Thyroid gland (tissue), 4 donors: ENCODE results near the gene LRP6. TPM values are rescaled to one million over a fixed set of nuclear protein-coding genes. Genes with fewer than 3 reads are reported as not detected.

Experiments
- DNase-seq, 2 donors: peaks; one replicate each; pipeline ENCODE4 v3.0.0-alpha.2; 2019
- H3K27ac ChIP-seq, 3 donors: fragments of 200-600 bp; sonication (generic); 1 replicate in 2 of 3; 2 replicates in 1 of 3; pipeline ENCODE4 v1.5.1; 2016 to 2019; ENCODE audit warnings: mild to moderate bottlenecking in 1 of 3, moderate library complexity in 1 of 3
- H3K27me3 ChIP-seq: fragments of 200-600 bp; sonication (generic); one replicate; pipeline ENCODE4 v1.5.1; 2019
- H3K36me3 ChIP-seq, 2 donors: fragments of 200-600 bp; sonication (generic); one replicate each; pipeline ENCODE4 v1.5.1; 2016 to 2019
- H3K4me1 ChIP-seq, 2 donors: fragments of 200-600 bp; sonication (generic); one replicate each; pipeline ENCODE4 v1.5.1; 2017 to 2019
- H3K4me3 ChIP-seq, 3 donors: fragments of 200-600 bp; sonication (generic); replicated peaks in 1 of 3; 1 replicate in 2 of 3; 2 replicates in 1 of 3; pipeline ENCODE4 v1.5.1; 2016; ENCODE audit warnings: mild to moderate bottlenecking in 1 of 3
- H3K9me3 ChIP-seq: fragments of 200-600 bp; sonication (generic); one replicate; pipeline ENCODE4 v1.5.1; 2017
- CTCF ChIP-seq, 6 experiments: fragments of 200-600 bp in 3 of 6; fragments of 450-650 bp in 3 of 6; sonication (generic) in 3 of 6; IDR thresholded peaks; one replicate each; pipeline ENCODE4 v1.5.1; 2016 to 2019; ENCODE audit warnings: antibody characterized with exemption in 6 of 6, mild to moderate bottlenecking in 2 of 6, inconsistent platforms in 1 of 6, moderate library complexity in 1 of 6
- POLR2A ChIP-seq, 2 donors: fragments of 450-650 bp; IDR thresholded peaks; one replicate each; pipeline ENCODE4 v1.6.1; 2017; ENCODE audit warnings: antibody characterized with exemption in 2 of 2, mild to moderate bottlenecking in 2 of 2, moderate library complexity in 1 of 2
- WGBS, 2 donors: methylation state at CpG; one replicate each; pipeline ENCODE4 v1.1.5; 2017; 5-methylcytosine and 5-hydroxymethylcytosine counted together
- intact Hi-C: fragments of 100-400 bp; cut with DNase I; formaldehyde crosslinking; loops from one replicate; pipeline ENCODE4 v1.15.1; 2023
- total RNA-seq, 4 donors: library from RNA; depleted of rRNA; stranded (reverse); fragments of >200 nt; gene quantifications; one replicate each; pipeline ENCODE4 v1.2.3, GENCODE V29; 2016

The LRP6 gene
- total RNA-seq, 4 donors from 2014 or later = 38.7 to 47.7 (median 42.7) TPM

- no peak for TF ChIP-seq POLR2A (IDR thresholded peaks at IDR 0.05)
- no peak for TF ChIP-seq CTCF (IDR thresholded peaks at IDR 0.05)
- 85 to 88% methylated on average over 2 of the region's 2 CpGs for WGBS, 2 donors
- no peaks in the 10 kb centered on the region for H3K27me3 ChIP-seq
Measured at GRCh38 chr12:12301122-12301521, 34.3 kb upstream of the LRP6 start.

GRCh38 chr12:12297201-12297830 is 30.5 kb upstream of the LRP6 start:
- no peaks in the 10 kb centered on the region for H3K9me3 ChIP-seq
- H3K4me1 ChIP-seq = no peaks in the 10 kb centered on the region
- no peaks in the 10 kb centered on the region for H3K27me3 ChIP-seq
- 82 to 88% methylated on average over 8 of the region's 8 CpGs for WGBS, 2 donors
- TF ChIP-seq CTCF (IDR thresholded peaks at IDR 0.05) (no peak), POLR2A (IDR thresholded peaks at IDR 0.05) (no peak)
- H3K4me3 ChIP-seq = no peak overlapping the region
- no peaks in the 10 kb centered on the region for H3K36me3 ChIP-seq
- intact Hi-C loops = no loop called here
- no peak overlapping the region for H3K27ac ChIP-seq
- DNase-seq = no peak

More at GRCh38 chr12:12301122-12301521, 34.3 kb upstream of the LRP6 start:
- Histone ChIP-seq H3K27ac (no peak overlapping the region), H3K9me3 (no peaks in the 10 kb centered on the region), H3K4me1 (no peaks in the 10 kb centered on the region), H3K4me3 (no peak overlapping the region), H3K36me3 (no peaks in the 10 kb centered on the region)
- DNase-seq = no peak
- intact Hi-C loops = no loop called here

GRCh38 chr12:12294215-12295005 is 27.6 kb upstream of the LRP6 start:
- Histone ChIP-seq H3K27ac (no peak overlapping the region), H3K4me1 (no peaks in the 10 kb centered on the region), H3K36me3 (no peaks in the 10 kb centered on the region), H3K9me3 (no peaks in the 10 kb centered on the region), H3K4me3 (no peak overlapping the region), H3K27me3 (no peaks in the 10 kb centered on the region)
- intact Hi-C loops = no loop called here
- TF ChIP-seq POLR2A (IDR thresholded peaks at IDR 0.05) = no peak
- TF ChIP-seq CTCF (IDR thresholded peaks at IDR 0.05) = no peak
- peak in 1 of 2 donors; percentile 13 for DNase-seq
- 72% methylated on average over 5 of the region's 5 CpGs for WGBS, 2 donors

GRCh38 chr12:12290206-12290605 is 23.4 kb upstream of the LRP6 start:
- Histone ChIP-seq H3K4me1 (no peaks in the 10 kb centered on the region), H3K9me3 (no peaks in the 10 kb centered on the region), H3K4me3 (no peak overlapping the region), H3K27ac (no peak overlapping the region), H3K27me3 (no peaks in the 10 kb centered on the region), H3K36me3 (no peaks in the 10 kb centered on the region)
- intact Hi-C loops = no loop called here
- no peak for DNase-seq
- TF ChIP-seq CTCF (IDR thresholded peaks at IDR 0.05) (no peak), POLR2A (IDR thresholded peaks at IDR 0.05) (no peak)
- WGBS, 2 donors = 58 to 67% methylated on average over 1 of the region's 1 CpG

DNA sequence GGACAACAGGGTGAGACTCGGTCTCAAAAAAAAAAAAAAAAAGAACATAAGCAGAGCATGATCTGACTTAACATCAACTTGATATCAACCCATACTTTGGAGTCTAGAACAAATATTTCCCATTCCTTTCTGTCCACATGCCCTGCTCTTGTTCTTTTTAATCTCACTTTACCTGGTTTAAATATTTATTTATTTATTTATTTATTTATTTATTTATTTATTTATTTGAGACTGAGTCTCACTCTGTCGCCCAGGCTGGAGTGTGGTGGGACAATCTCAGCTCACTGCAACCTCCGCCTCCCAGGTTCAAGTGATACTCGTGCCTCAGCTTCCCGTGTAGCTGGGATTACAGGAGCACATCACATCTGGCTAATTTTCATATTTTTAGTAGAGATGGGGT is 19.6 kb upstream of the LRP6 start:
- no peaks in the 10 kb centered on the region for H3K27me3 ChIP-seq
- no peaks in the 10 kb centered on the region for H3K36me3 ChIP-seq
- no peaks in the 10 kb centered on the region for H3K9me3 ChIP-seq
- WGBS, 2 donors = 94 to 97% methylated on average over 5 of the region's 5 CpGs
- no peak for DNase-seq
- no peak overlapping the region for H3K27ac ChIP-seq
- intact Hi-C loops = no loop called here
- H3K4me1 ChIP-seq = peaks cover 5% of the 10 kb centered on the region in 2 donors
- no peak for TF ChIP-seq CTCF (IDR thresholded peaks at IDR 0.05)
- TF ChIP-seq POLR2A (IDR thresholded peaks at IDR 0.05) = no peak
- H3K4me3 ChIP-seq = no peak overlapping the region
